Testis (tissue), 2 donors: ENCODE results near the gene PHLPP1.

Experiments used
- POLR2A ChIP-seq: fragments of 450-650 bp; IDR thresholded peaks from one replicate; pipeline ENCODE4 v1.6.1; 2017; ENCODE audit warnings: antibody characterized with exemption, mild to moderate bottlenecking, moderate library complexity
- TF ChIP-seq, protein P1 (sequence below), 3 experiments: fragments of 450-650 bp in 2 of 3; fragments of 200-600 bp in 1 of 3; sonication (generic) in 1 of 3; IDR thresholded peaks; one replicate each; pipeline ENCODE4 v1.5.1; 2016 to 2019; ENCODE audit warnings: antibody characterized with exemption in 3 of 3, mild to moderate bottlenecking in 2 of 3, moderate library complexity in 1 of 3

DNA sequence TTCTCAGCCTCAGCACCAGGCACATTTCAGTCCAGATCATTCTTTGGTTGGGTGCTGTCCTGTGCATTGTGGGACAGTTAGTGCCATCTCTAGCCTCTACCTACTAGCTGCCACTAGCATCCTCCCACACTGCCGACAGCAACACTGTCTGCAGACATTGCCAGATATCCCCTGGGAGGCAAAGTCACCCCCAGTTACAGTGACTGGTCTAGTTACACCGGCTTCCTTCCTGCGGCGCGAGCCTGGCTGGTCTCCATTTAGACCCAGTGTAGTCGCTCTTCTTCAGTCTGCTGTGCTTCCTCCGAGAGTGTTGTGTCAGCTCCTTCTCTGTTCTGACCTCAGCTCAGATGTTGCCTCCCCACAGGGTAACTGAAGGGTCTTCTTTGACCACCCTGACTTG, 283.1 kb downstream of the PHLPP1 start:
- TF ChIP-seq, protein P1, sequence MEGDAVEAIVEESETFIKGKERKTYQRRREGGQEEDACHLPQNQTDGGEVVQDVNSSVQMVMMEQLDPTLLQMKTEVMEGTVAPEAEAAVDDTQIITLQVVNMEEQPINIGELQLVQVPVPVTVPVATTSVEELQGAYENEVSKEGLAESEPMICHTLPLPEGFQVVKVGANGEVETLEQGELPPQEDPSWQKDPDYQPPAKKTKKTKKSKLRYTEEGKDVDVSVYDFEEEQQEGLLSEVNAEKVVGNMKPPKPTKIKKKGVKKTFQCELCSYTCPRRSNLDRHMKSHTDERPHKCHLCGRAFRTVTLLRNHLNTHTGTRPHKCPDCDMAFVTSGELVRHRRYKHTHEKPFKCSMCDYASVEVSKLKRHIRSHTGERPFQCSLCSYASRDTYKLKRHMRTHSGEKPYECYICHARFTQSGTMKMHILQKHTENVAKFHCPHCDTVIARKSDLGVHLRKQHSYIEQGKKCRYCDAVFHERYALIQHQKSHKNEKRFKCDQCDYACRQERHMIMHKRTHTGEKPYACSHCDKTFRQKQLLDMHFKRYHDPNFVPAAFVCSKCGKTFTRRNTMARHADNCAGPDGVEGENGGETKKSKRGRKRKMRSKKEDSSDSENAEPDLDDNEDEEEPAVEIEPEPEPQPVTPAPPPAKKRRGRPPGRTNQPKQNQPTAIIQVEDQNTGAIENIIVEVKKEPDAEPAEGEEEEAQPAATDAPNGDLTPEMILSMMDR (IDR thresholded peaks at IDR 0.05) = no peak
- no peak for TF ChIP-seq POLR2A
